ENCODE data around the gene HCFC2. TPM values are rescaled to one million over a fixed set of nuclear protein-coding genes. Genes with fewer than 3 reads are reported as not detected.

HCFC2 gene
- total RNA-seq, 2 experiments from 2014 or later, result 8.3 to 8.6 TPM

- no peak for DNase-seq
- Mint-ChIP-seq H3K4me3 (no peak overlapping the region), H3K4me1 (ENCODE audit: low read depth) (no peaks in the 10 kb centered on the region), H3K27ac (no peak overlapping the region), H3K36me3 (ENCODE audit: low read depth) (no peaks in the 10 kb centered on the region), H3K9me3 (peaks cover 9% of the 10 kb centered on the region), H3K27me3 (peaks cover 6% of the 10 kb centered on the region)
- ChIA-PET POLR2A (interaction anchor here (1.1 kb wide), 1 partner anchor 9 kb away, joined by 3 read pairs; no protein-coding TSS in a partner anchor), CTCF (no interaction called here)
- ATAC-seq, result no peak
- intact Hi-C loops (cut with micrococcal nuclease), result no loop called here
- TF ChIP-seq CTCF (IDR thresholded peaks at IDR 0.05), result no peak
Measured at GRCh38 chr12:104147346-104147745, 83.0 kb downstream of the HCFC2 start.

- Mint-ChIP-seq H3K4me1 (ENCODE audit: low read depth) (peaks cover 3% of the 10 kb centered on the region), H3K27me3 (peaks cover 3% of the 10 kb centered on the region), H3K36me3 (ENCODE audit: low read depth) (no peaks in the 10 kb centered on the region), H3K9me3 (peaks cover 5% of the 10 kb centered on the region), H3K4me3 (no peak overlapping the region), H3K27ac (no peak overlapping the region)
- CTCF ChIA-PET, result interaction anchor here (1.0 kb wide), 1 partner anchor 41 kb away, joined by 3 read pairs; no protein-coding TSS in a partner anchor
- no peak for DNase-seq
- ATAC-seq, result no peak
- no peak for TF ChIP-seq CTCF (IDR thresholded peaks at IDR 0.05)
- intact Hi-C loops (cut with micrococcal nuclease), result no loop called here
- POLR2A ChIA-PET, result interaction anchor here (1.0 kb wide), 1 partner anchor 12 kb away, joined by 3 read pairs; the partner anchor contains the start of gene NFYB
Measured at GRCh38 chr12:104150416-104150815, 86.1 kb downstream of the HCFC2 start.

GRCh38 chr12:104152685-104153241 is 88.4 kb downstream of the HCFC2 start:
- TF ChIP-seq CTCF (IDR thresholded peaks at IDR 0.05), result no peak
- ChIA-PET CTCF (no interaction called here), POLR2A (no interaction called here)
- H3K4me1 Mint-ChIP-seq (ENCODE audit: low read depth), result peaks cover 3% of the 10 kb centered on the region
- no peak overlapping the region for H3K4me3 Mint-ChIP-seq
- DNase-seq (no peak), ATAC-seq (no peak)
- H3K27ac Mint-ChIP-seq, result no peak overlapping the region
- no peaks in the 10 kb centered on the region for H3K9me3 Mint-ChIP-seq
- no peaks in the 10 kb centered on the region for H3K27me3 Mint-ChIP-seq
- no peaks in the 10 kb centered on the region for H3K36me3 Mint-ChIP-seq (ENCODE audit: low read depth)
- intact Hi-C loops (cut with micrococcal nuclease), result no loop called here

- intact Hi-C loops (cut with micrococcal nuclease), result no loop called here
- Mint-ChIP-seq H3K27me3 (no peaks in the 10 kb centered on the region), H3K27ac (no peak overlapping the region), H3K4me1 (ENCODE audit: low read depth) (peaks cover 3% of the 10 kb centered on the region), H3K9me3 (no peaks in the 10 kb centered on the region), H3K4me3 (no peak overlapping the region), H3K36me3 (ENCODE audit: low read depth) (no peaks in the 10 kb centered on the region)
- ChIA-PET POLR2A (no interaction called here), CTCF (no interaction called here)
- ATAC-seq (no peak), DNase-seq (no peak)
- no peak for TF ChIP-seq CTCF (IDR thresholded peaks at IDR 0.05)
Measured at GRCh38 chr12:104154286-104154685, 90.0 kb downstream of the HCFC2 start.

GRCh38 chr12:104154806-104155205 is 90.5 kb downstream of the HCFC2 start:
- POLR2A ChIA-PET, result no interaction called here
- DNase-seq, result no peak

More at GRCh38 chr12:104154806-104155205, 90.5 kb downstream of the HCFC2 start:
- no peak overlapping the region for H3K27ac Mint-ChIP-seq
- no peak for ATAC-seq
- no peak overlapping the region for H3K4me3 Mint-ChIP-seq
- intact Hi-C loops (cut with micrococcal nuclease), result no loop called here
- peaks cover 3% of the 10 kb centered on the region for H3K4me1 Mint-ChIP-seq (ENCODE audit: low read depth)
- no peak for TF ChIP-seq CTCF (IDR thresholded peaks at IDR 0.05)
- CTCF ChIA-PET, result no interaction called here
- no peaks in the 10 kb centered on the region for H3K36me3 Mint-ChIP-seq (ENCODE audit: low read depth)
- no peaks in the 10 kb centered on the region for H3K9me3 Mint-ChIP-seq
- no peaks in the 10 kb centered on the region for H3K27me3 Mint-ChIP-seq

Other genes with a start within 250 kb of the HCFC2 start
- 1 to 10 TPM; 8.6 to 9.4 TPM for gene NT5DC3, start 223.3 kb upstream of the HCFC2 start, total RNA-seq
- 100 to 1,000 TPM; 412 to 418 TPM for gene HSP90B1, start 134.1 kb upstream of the HCFC2 start, total RNA-seq
- gene TDG, start 98.7 kb upstream of the HCFC2 start, total RNA-seq, result 10 to 100 TPM; 37.4 to 37.5 TPM
- gene GLT8D2, start 14.3 kb upstream of the HCFC2 start, total RNA-seq, result not detected
- 10 to 100 TPM; 26.7 to 30.6 TPM for gene NFYB, start 73.7 kb downstream of the HCFC2 start, total RNA-seq
- 10 to 100 TPM; 87.9 to 89.0 TPM for gene TXNRD1, start 151.2 kb downstream of the HCFC2 start, total RNA-seq
- 1 to 10 TPM; 3.7 to 4.8 TPM for gene EID3, start 239.2 kb downstream of the HCFC2 start, total RNA-seq